ENCODE data around the gene DCAF12.

The DCAF12 gene

GRCh38 chr9:34124099-34124498, 2.4 kb downstream of the DCAF12 start:
- H3K36me3 ChIP-seq (ENCODE audit: control insufficient read depth, insufficient read depth, low read length) = peaks cover 9% of the 10 kb centered on the region
- peak overlapping the region; percentile 85 for H3K4me3 ChIP-seq (replicated peaks; ENCODE audit: low read depth, low read length)
- H3K27me3 ChIP-seq (replicated peaks; ENCODE audit: control insufficient read depth, insufficient read depth, low read length) = no peaks in the 10 kb centered on the region
- TF ChIP-seq CTCF (IDR thresholded peaks at IDR 0.05; ENCODE audit: insufficient read depth, low read length, poor library complexity, severe bottlenecking) = no peak
- no peak for DNase-seq (ENCODE audit: extremely low read depth, insufficient read length)

GRCh38 chr9:34123682-34124081, 2.8 kb downstream of the DCAF12 start:
- DNase-seq (ENCODE audit: extremely low read depth, insufficient read length) = peak; percentile 44
- TF ChIP-seq CTCF (IDR thresholded peaks at IDR 0.05; ENCODE audit: insufficient read depth, low read length, poor library complexity, severe bottlenecking) = no peak
- Histone ChIP-seq H3K36me3 (ENCODE audit: control insufficient read depth, insufficient read depth, low read length) (peaks cover 9% of the 10 kb centered on the region), H3K27me3 (replicated peaks; ENCODE audit: control insufficient read depth, insufficient read depth, low read length) (no peaks in the 10 kb centered on the region), H3K4me3 (replicated peaks; ENCODE audit: low read depth, low read length) (peak overlapping the region; percentile 85)

GRCh38 chr9:34121996-34122395, 4.5 kb downstream of the DCAF12 start:
- H3K36me3 ChIP-seq (ENCODE audit: control insufficient read depth, insufficient read depth, low read length) = peaks cover 9% of the 10 kb centered on the region
- DNase-seq (ENCODE audit: extremely low read depth, insufficient read length) = no peak
- TF ChIP-seq CTCF (IDR thresholded peaks at IDR 0.05; ENCODE audit: insufficient read depth, low read length, poor library complexity, severe bottlenecking) = no peak
- no peak overlapping the region for H3K4me3 ChIP-seq (replicated peaks; ENCODE audit: low read depth, low read length)
- no peaks in the 10 kb centered on the region for H3K27me3 ChIP-seq (replicated peaks; ENCODE audit: control insufficient read depth, insufficient read depth, low read length)

GRCh38 chr9:34119713-34120112, 6.8 kb downstream of the DCAF12 start:
- no peak for DNase-seq (ENCODE audit: extremely low read depth, insufficient read length)
- H3K4me3 ChIP-seq (replicated peaks; ENCODE audit: low read depth, low read length) = no peak overlapping the region
- no peak for TF ChIP-seq CTCF (IDR thresholded peaks at IDR 0.05; ENCODE audit: insufficient read depth, low read length, poor library complexity, severe bottlenecking)
- H3K27me3 ChIP-seq (replicated peaks; ENCODE audit: control insufficient read depth, insufficient read depth, low read length) = no peaks in the 10 kb centered on the region
- H3K36me3 ChIP-seq (ENCODE audit: control insufficient read depth, insufficient read depth, low read length) = peaks cover 11% of the 10 kb centered on the region

GRCh38 chr9:34114436-34114835, 12.1 kb downstream of the DCAF12 start:
- Histone ChIP-seq H3K4me3 (replicated peaks; ENCODE audit: low read depth, low read length) (no peak overlapping the region), H3K27me3 (replicated peaks; ENCODE audit: control insufficient read depth, insufficient read depth, low read length) (no peaks in the 10 kb centered on the region), H3K36me3 (ENCODE audit: control insufficient read depth, insufficient read depth, low read length) (peaks cover 8% of the 10 kb centered on the region)
- no peak for TF ChIP-seq CTCF (IDR thresholded peaks at IDR 0.05; ENCODE audit: insufficient read depth, low read length, poor library complexity, severe bottlenecking)
- DNase-seq (ENCODE audit: extremely low read depth, insufficient read length) = no peak

GRCh38 chr9:34106110-34106509, 20.4 kb downstream of the DCAF12 start:
- Histone ChIP-seq H3K36me3 (ENCODE audit: control insufficient read depth, insufficient read depth, low read length) (peaks cover 29% of the 10 kb centered on the region), H3K27me3 (replicated peaks; ENCODE audit: control insufficient read depth, insufficient read depth, low read length) (no peaks in the 10 kb centered on the region), H3K4me3 (replicated peaks; ENCODE audit: low read depth, low read length) (no peak overlapping the region)
- DNase-seq (ENCODE audit: extremely low read depth, insufficient read length) = no peak
- TF ChIP-seq CTCF (IDR thresholded peaks at IDR 0.05; ENCODE audit: insufficient read depth, low read length, poor library complexity, severe bottlenecking) = no peak

Data from GM06990 (cell line).